H1 (cell line): ENCODE results near the gene MTMR6. TPM values are rescaled to one million over a fixed set of nuclear protein-coding genes. Genes with fewer than 3 reads are reported as not detected.

Experiments
- HDAC6 ChIP-seq: IDR thresholded peaks from one replicate; pipeline ENCODE4 v1.7.1; 2012; ENCODE audit warnings: low read depth, mild to moderate bottlenecking, inconsistent platforms, low read length, moderate library complexity
- NANOG ChIP-seq: IDR thresholded peaks from 2 replicates; pipeline ENCODE4 v1.6.1; 2011; ENCODE audit warnings: low read length, low read depth, mild to moderate bottlenecking, inconsistent platforms; ENCODE audit not compliant: insufficient read depth, poor library complexity, severe bottlenecking
- SIX5 ChIP-seq: IDR thresholded peaks from 2 replicates; pipeline ENCODE4 v1.6.1; 2011; ENCODE audit warnings: mild to moderate bottlenecking, low read depth, low read length
- polyA plus RNA-seq, 7 experiments: library from polyadenylated mRNA; depleted of rRNA in 3 of 7; stranded (reverse) in 5 of 7; unstranded in 2 of 7; fragments of >200 nt in 5 of 7; fragments of 200-250 nt in 2 of 7; gene quantifications; 1 replicate in 5 of 7; 2 replicates in 1 of 7; 4 replicates in 1 of 7; pipeline versions ENCODE4 v1.2.1 to v1.2.3, GENCODE V29; 2011 to 2013; ENCODE audit warnings: missing spikeins in 2 of 7, mixed read lengths in 2 of 7
- total RNA-seq: library from RNA; stranded (reverse); fragmentation: NEBNext Ultra II Directional; extraction: Animal tissue kit (Norgen Biotek cat#: 25700); gene quantifications from 2 replicates; pipeline ENCODE4 v1.2.1, GENCODE V29; 2021
- TF ChIP-seq, protein P1 (sequence below), 3 experiments: IDR thresholded peaks; 1 replicate in 2 of 3; 2 replicates in 1 of 3; pipeline versions ENCODE4 v1.5.1 to v1.6.1; 2011; ENCODE audit warnings: low read length in 3 of 3, mild to moderate bottlenecking in 3 of 3, inconsistent platforms in 2 of 3, low read depth in 1 of 3, moderate library complexity in 1 of 3; ENCODE audit not compliant: insufficient read depth in 1 of 3; ENCODE audit errors: control extremely low read depth in 1 of 3
- TF ChIP-seq, protein P2 (sequence below): IDR thresholded peaks from 2 replicates; pipeline ENCODE4 v1.6.1; 2012; ENCODE audit warnings: low read length, inconsistent platforms
- TF ChIP-seq, protein P3 (sequence below): IDR thresholded peaks from 2 replicates; pipeline ENCODE4 v1.6.1; 2012; ENCODE audit warnings: inconsistent platforms

MTMR6 gene
- total and polyA plus RNA-seq, 2 of the 8 experiments (the other 6 are each of a cell fraction or from before 2014, with no cell fraction given): 2.1 to 8.4 TPM

- TF ChIP-seq, protein P1, sequence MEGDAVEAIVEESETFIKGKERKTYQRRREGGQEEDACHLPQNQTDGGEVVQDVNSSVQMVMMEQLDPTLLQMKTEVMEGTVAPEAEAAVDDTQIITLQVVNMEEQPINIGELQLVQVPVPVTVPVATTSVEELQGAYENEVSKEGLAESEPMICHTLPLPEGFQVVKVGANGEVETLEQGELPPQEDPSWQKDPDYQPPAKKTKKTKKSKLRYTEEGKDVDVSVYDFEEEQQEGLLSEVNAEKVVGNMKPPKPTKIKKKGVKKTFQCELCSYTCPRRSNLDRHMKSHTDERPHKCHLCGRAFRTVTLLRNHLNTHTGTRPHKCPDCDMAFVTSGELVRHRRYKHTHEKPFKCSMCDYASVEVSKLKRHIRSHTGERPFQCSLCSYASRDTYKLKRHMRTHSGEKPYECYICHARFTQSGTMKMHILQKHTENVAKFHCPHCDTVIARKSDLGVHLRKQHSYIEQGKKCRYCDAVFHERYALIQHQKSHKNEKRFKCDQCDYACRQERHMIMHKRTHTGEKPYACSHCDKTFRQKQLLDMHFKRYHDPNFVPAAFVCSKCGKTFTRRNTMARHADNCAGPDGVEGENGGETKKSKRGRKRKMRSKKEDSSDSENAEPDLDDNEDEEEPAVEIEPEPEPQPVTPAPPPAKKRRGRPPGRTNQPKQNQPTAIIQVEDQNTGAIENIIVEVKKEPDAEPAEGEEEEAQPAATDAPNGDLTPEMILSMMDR (IDR thresholded peaks at IDR 0.05; ENCODE audit: control extremely low read depth in 1 of 3, insufficient read depth in 1 of 3, low read depth in 1 of 3, low read length in 3 of 3): no peak
- TF ChIP-seq, protein P2, sequence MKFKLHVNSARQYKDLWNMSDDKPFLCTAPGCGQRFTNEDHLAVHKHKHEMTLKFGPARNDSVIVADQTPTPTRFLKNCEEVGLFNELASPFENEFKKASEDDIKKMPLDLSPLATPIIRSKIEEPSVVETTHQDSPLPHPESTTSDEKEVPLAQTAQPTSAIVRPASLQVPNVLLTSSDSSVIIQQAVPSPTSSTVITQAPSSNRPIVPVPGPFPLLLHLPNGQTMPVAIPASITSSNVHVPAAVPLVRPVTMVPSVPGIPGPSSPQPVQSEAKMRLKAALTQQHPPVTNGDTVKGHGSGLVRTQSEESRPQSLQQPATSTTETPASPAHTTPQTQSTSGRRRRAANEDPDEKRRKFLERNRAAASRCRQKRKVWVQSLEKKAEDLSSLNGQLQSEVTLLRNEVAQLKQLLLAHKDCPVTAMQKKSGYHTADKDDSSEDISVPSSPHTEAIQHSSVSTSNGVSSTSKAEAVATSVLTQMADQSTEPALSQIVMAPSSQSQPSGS: no peak
- no peak for TF ChIP-seq HDAC6
- no peak for TF ChIP-seq SIX5
- TF ChIP-seq NANOG: no peak
- TF ChIP-seq, protein P3, sequence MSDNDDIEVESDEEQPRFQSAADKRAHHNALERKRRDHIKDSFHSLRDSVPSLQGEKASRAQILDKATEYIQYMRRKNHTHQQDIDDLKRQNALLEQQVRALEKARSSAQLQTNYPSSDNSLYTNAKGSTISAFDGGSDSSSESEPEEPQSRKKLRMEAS: no peak
Observed at GRCh38 chr13:25281193-25281934, 5.9 kb downstream of the MTMR6 start (continued).
